A549 (cell line): ENCODE measurements around the gene CD22.

ENCODE experiments used
- BHLHE40 ChIP-seq: IDR thresholded peaks from 2 replicates; pipeline ENCODE4 v1.6.1; 2012; ENCODE audit warnings: low read depth, low read length, inconsistent platforms
- CHD2 ChIP-seq: fragments of 150-350 bp; IDR thresholded peaks from 2 replicates; pipeline ENCODE4 v1.6.1; 2014; ENCODE audit warnings: low read length; ENCODE audit not compliant: partially characterized antibody
- CTCF ChIP-seq: fragments of >200 bp; sonication (Bioruptor Twin); formaldehyde crosslinking; IDR thresholded peaks from 3 replicates; pipeline ENCODE4 v1.5.1; 2016
- FOSL2 ChIP-seq, 2 experiments: fragments of 450-650 bp in 1 of 2; fragments of >200 bp in 1 of 2; sonication (Bioruptor Twin) in 1 of 2; formaldehyde crosslinking; IDR thresholded peaks; 2 replicates each; pipeline versions ENCODE4 v1.5.0 to v1.6.1; 2016 to 2020; ENCODE audit warnings: mild to moderate bottlenecking in 1 of 2, moderate library complexity in 1 of 2
- HOXA7 ChIP-seq: fragments of 250-450 bp; sonication (Bioruptor Pico); IDR thresholded peaks from 2 replicates; pipeline ENCODE4 v1.5.0; 2020; ENCODE audit warnings: mild to moderate bottlenecking, moderate library complexity
- JUNB ChIP-seq: fragments of >200 bp; sonication (Bioruptor Twin); formaldehyde crosslinking; IDR thresholded peaks from 2 replicates; pipeline ENCODE4 v1.6.1; 2016
- POLR2A ChIP-seq: IDR thresholded peaks from 2 replicates; pipeline ENCODE4 v1.6.1; 2012; ENCODE audit warnings: mild to moderate bottlenecking, low read length
- POLR2AphosphoS2 ChIP-seq: conservative IDR thresholded peaks from 2 replicates; pipeline ENCODE4 v1.6.1; 2012; ENCODE audit warnings: low read length, improper control_type of control experiment, inconsistent platforms
- SMC3 ChIP-seq: fragments of >200 bp; sonication (Bioruptor Twin); formaldehyde crosslinking; IDR thresholded peaks from 3 replicates; pipeline ENCODE4 v1.6.1; 2018; ENCODE audit warnings: inconsistent platforms
- SREBF2 ChIP-seq: fragments of 450-650 bp; IDR thresholded peaks from 2 replicates; pipeline ENCODE4 v1.6.1; 2014; ENCODE audit warnings: mild to moderate bottlenecking, moderate library complexity
- USF2 ChIP-seq: fragments of 450-650 bp; IDR thresholded peaks from 2 replicates; pipeline ENCODE4 v1.6.1; 2014; ENCODE audit warnings: antibody characterized with exemption
- ZFP36 ChIP-seq: fragments of 450-650 bp; IDR thresholded peaks from 2 replicates; pipeline ENCODE4 v1.6.1; 2014; ENCODE audit warnings: borderline replicate concordance; ENCODE audit not compliant: partially characterized antibody
- TF ChIP-seq, protein P1 (sequence below): IDR thresholded peaks from 2 replicates; pipeline ENCODE4 v1.6.1; 2012

GRCh38 chr19:35309481-35310279, 19.3 kb upstream of the CD22 start:
- TF ChIP-seq JUNB = no peak
- TF ChIP-seq, protein P1, sequence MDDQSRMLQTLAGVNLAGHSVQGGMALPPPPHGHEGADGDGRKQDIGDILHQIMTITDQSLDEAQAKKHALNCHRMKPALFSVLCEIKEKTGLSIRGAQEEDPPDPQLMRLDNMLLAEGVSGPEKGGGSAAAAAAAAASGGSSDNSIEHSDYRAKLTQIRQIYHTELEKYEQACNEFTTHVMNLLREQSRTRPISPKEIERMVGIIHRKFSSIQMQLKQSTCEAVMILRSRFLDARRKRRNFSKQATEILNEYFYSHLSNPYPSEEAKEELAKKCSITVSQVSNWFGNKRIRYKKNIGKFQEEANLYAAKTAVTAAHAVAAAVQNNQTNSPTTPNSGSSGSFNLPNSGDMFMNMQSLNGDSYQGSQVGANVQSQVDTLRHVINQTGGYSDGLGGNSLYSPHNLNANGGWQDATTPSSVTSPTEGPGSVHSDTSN = no peak
- TF ChIP-seq CTCF = no peak
- TF ChIP-seq FOSL2 (IDR thresholded peaks at IDR 0.05) = no peak
- no peak for TF ChIP-seq FOSL2 (CRISPR knock-in tag; IDR thresholded peaks at IDR 0.05)
- TF ChIP-seq BHLHE40 = no peak
- no peak for TF ChIP-seq POLR2AphosphoS2
- TF ChIP-seq HOXA7 (CRISPR knock-in tag) = no peak
- 0 out of 2 replicates have a peak, but pooled peaks have one; percentile 5 for TF ChIP-seq POLR2A
- TF ChIP-seq SMC3 = no peak
- TF ChIP-seq USF2 = no peak
- TF ChIP-seq CHD2 = no peak
- TF ChIP-seq ZFP36 = no peak
- no peak for TF ChIP-seq SREBF2
